Measurements from ENCODE around the gene HUS1B. TPM values are rescaled to one million over a fixed set of nuclear protein-coding genes. Genes with fewer than 3 reads are reported as not detected.

The HUS1B gene
- total RNA-seq, 1 experiment from 2014 or later = 3.1 TPM

DNA sequence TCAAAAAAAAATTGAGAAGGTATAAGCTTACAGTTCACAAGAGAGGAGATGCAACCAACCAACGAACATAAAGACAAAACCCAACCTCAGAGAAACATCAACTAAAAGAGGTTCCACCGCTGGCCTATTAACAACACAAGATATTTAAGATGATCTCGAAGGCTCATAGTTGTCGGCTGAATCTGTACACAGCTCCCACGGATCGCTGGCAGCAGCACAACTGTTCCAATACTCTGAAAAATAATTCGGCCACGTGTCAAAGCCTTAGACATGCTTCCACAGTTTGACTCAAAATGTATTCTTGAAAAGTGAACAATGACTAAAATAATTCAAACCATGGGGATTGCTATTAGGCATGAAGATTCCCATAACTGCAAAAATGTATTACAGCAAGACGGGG, 22.4 kb upstream of the HUS1B start:
- Histone ChIP-seq H2AFZ (ENCODE audit: low read length) (no peak overlapping the region), H3K27ac (ENCODE audit: low read length) (no peak overlapping the region), H3K27me3 (ENCODE audit: low read length) (no peaks in the 10 kb centered on the region), H3K9me2 (replicated peaks; ENCODE audit: low read length) (no peaks in the 10 kb centered on the region), H3K79me2 (ENCODE audit: low read length) (peaks cover 80% of the 10 kb centered on the region), H3K4me3 (ENCODE audit: low read length) (no peak overlapping the region), H3K9ac (ENCODE audit: low read length) (no peak overlapping the region), H3K36me3 (ENCODE audit: low read depth, low read length) (no peaks in the 10 kb centered on the region), H3F3A (ENCODE audit: low read length, unreplicated experiment) (no peaks in the 10 kb centered on the region), H3K4me2 (ENCODE audit: low read length) (no peak overlapping the region), H3K9me3 (ENCODE audit: low read length) (no peaks in the 10 kb centered on the region), H4K20me1 (ENCODE audit: low read length) (no peaks in the 10 kb centered on the region), H3K4me1 (ENCODE audit: insufficient read depth, low read length) (peaks cover 15% of the 10 kb centered on the region)
- ChIA-PET POLR2A (ENCODE audit: unreplicated experiment) (no interaction called here), CTCF (no interaction called here)
- no TSS peak for BruUV-seq (replicated peaks)
- intact Hi-C loops (cut with micrococcal nuclease) = no loop called here
- ATAC-seq (no peak), DNase-seq (no peak)
- TF ChIP-seq EZH2 (IDR thresholded peaks at IDR 0.05; ENCODE audit: low read length, unreplicated experiment) (no peak), EZH2phosphoT487 (IDR thresholded peaks at IDR 0.05; ENCODE audit: borderline replicate concordance, low read length) (no peak)
- TF ChIP-seq, protein P1, sequence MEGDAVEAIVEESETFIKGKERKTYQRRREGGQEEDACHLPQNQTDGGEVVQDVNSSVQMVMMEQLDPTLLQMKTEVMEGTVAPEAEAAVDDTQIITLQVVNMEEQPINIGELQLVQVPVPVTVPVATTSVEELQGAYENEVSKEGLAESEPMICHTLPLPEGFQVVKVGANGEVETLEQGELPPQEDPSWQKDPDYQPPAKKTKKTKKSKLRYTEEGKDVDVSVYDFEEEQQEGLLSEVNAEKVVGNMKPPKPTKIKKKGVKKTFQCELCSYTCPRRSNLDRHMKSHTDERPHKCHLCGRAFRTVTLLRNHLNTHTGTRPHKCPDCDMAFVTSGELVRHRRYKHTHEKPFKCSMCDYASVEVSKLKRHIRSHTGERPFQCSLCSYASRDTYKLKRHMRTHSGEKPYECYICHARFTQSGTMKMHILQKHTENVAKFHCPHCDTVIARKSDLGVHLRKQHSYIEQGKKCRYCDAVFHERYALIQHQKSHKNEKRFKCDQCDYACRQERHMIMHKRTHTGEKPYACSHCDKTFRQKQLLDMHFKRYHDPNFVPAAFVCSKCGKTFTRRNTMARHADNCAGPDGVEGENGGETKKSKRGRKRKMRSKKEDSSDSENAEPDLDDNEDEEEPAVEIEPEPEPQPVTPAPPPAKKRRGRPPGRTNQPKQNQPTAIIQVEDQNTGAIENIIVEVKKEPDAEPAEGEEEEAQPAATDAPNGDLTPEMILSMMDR (conservative IDR thresholded peaks at IDR 0.05; ENCODE audit: low read depth, low read length) = no peak

DNA sequence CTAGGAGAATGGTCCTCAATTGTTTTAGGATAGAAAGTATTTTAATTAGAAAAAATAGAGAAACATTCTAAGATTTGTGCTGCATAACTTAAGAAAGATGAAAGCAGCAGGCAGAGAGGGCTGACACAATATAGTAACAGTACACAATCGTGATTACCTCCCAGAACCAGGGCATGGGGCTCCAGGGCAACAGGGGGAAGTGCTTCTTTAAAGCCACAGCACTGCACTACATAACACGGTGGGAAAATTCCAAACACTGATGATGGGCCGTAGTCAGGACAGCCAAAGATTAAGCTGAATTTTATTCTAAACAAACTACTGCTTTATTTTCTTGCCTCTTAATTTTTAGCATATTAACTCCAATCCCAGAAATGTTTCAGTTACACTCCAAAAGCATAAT, 21.6 kb upstream of the HUS1B start:
- ChIA-PET POLR2A (ENCODE audit: unreplicated experiment) (no interaction called here), CTCF (no interaction called here)
- peaks cover 15% of the 10 kb centered on the region for H3K4me1 ChIP-seq (ENCODE audit: insufficient read depth, low read length)
- no peak for DNase-seq
- no peak overlapping the region for H3K27ac ChIP-seq (ENCODE audit: low read length)
- H3K9ac ChIP-seq (ENCODE audit: low read length) = no peak overlapping the region
- H3K9me3 ChIP-seq (ENCODE audit: low read length) = no peaks in the 10 kb centered on the region
- peaks cover 80% of the 10 kb centered on the region for H3K79me2 ChIP-seq (ENCODE audit: low read length)
- H3F3A ChIP-seq (ENCODE audit: low read length, unreplicated experiment) = no peaks in the 10 kb centered on the region
- TF ChIP-seq, protein P1 (conservative IDR thresholded peaks at IDR 0.05; ENCODE audit: low read depth, low read length) = no peak
- TF ChIP-seq EZH2phosphoT487 (IDR thresholded peaks at IDR 0.05; ENCODE audit: borderline replicate concordance, low read length) (no peak), EZH2 (IDR thresholded peaks at IDR 0.05; ENCODE audit: low read length, unreplicated experiment) (no peak)
- intact Hi-C loops (cut with micrococcal nuclease) = no loop called here
- no TSS peak for BruUV-seq (replicated peaks)
- H3K36me3 ChIP-seq (ENCODE audit: low read depth, low read length) = no peaks in the 10 kb centered on the region
- H3K4me2 ChIP-seq (ENCODE audit: low read length) = no peak overlapping the region
- H4K20me1 ChIP-seq (ENCODE audit: low read length) = no peaks in the 10 kb centered on the region
- H2AFZ ChIP-seq (ENCODE audit: low read length) = no peak overlapping the region
- H3K27me3 ChIP-seq (ENCODE audit: low read length) = no peaks in the 10 kb centered on the region
- H3K9me2 ChIP-seq (replicated peaks; ENCODE audit: low read length) = no peaks in the 10 kb centered on the region
- no peak for ATAC-seq
- no peak overlapping the region for H3K4me3 ChIP-seq (ENCODE audit: low read length)

DNA sequence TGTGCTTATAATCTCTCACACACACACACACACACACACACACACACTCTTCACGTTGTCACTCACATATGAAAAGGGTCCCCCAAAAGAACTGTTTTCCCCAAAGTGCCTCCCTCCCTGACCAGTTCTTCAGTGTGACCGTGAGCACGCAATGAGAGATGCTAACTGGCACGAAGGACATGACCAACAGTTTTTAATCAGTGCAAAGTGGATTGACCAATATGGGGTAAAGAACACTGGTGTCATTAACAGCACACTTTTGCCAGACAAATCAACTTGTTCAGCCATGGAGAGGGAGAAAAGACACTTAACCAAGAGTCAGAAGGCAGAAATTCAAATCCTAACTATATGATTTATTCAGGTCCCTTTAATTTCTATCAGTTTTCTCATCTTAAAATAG, 21.0 kb upstream of the HUS1B start:
- Histone ChIP-seq H3F3A (ENCODE audit: low read length, unreplicated experiment) (no peaks in the 10 kb centered on the region), H3K9me2 (replicated peaks; ENCODE audit: low read length) (no peaks in the 10 kb centered on the region), H3K27ac (ENCODE audit: low read length) (no peak overlapping the region), H3K9ac (ENCODE audit: low read length) (no peak overlapping the region), H4K20me1 (ENCODE audit: low read length) (no peaks in the 10 kb centered on the region), H3K4me1 (ENCODE audit: insufficient read depth, low read length) (peaks cover 15% of the 10 kb centered on the region), H3K36me3 (ENCODE audit: low read depth, low read length) (no peaks in the 10 kb centered on the region), H3K27me3 (ENCODE audit: low read length) (no peaks in the 10 kb centered on the region), H3K79me2 (ENCODE audit: low read length) (peaks cover 80% of the 10 kb centered on the region), H3K4me3 (ENCODE audit: low read length) (no peak overlapping the region), H2AFZ (ENCODE audit: low read length) (no peak overlapping the region), H3K4me2 (ENCODE audit: low read length) (no peak overlapping the region), H3K9me3 (ENCODE audit: low read length) (no peaks in the 10 kb centered on the region)
- intact Hi-C loops (cut with micrococcal nuclease) = no loop called here
- no peak for ATAC-seq
- no peak for DNase-seq
- TF ChIP-seq, protein P1 (conservative IDR thresholded peaks at IDR 0.05; ENCODE audit: low read depth, low read length) = no peak
- TF ChIP-seq EZH2 (IDR thresholded peaks at IDR 0.05; ENCODE audit: low read length, unreplicated experiment) (no peak), EZH2phosphoT487 (IDR thresholded peaks at IDR 0.05; ENCODE audit: borderline replicate concordance, low read length) (no peak)
- ChIA-PET CTCF (no interaction called here), POLR2A (ENCODE audit: unreplicated experiment) (no interaction called here)
- no TSS peak for BruUV-seq (replicated peaks)

Measured in PC-3 (cell line).